ENCODE data around the gene WDR41.

GRCh38 chr5:77390795-77391194, 101.3 kb downstream of the WDR41 start:
- TF ChIP-seq CTCF (IDR thresholded peaks at IDR 0.05; ENCODE audit: low read depth, low read length), result no peak
- TF ChIP-seq POLR2A (IDR thresholded peaks at IDR 0.05; ENCODE audit: extremely low read depth, insufficient read length), result no peak
- TF ChIP-seq MYC (IDR thresholded peaks at IDR 0.05; ENCODE audit: low read depth, low read length), result no peak
- no peak for TF ChIP-seq MAX (IDR thresholded peaks at IDR 0.05; ENCODE audit: low read depth, low read length)
